H1 (cell line): Measurements from ENCODE around the gene PPWD1. TPM values are rescaled to one million over a fixed set of nuclear protein-coding genes. Genes with fewer than 3 reads are reported as not detected.

Experiments used
- CTCF ChIA-PET: fragments of 300-600 bp; sonication (Branson Sonifier 250); formaldehyde crosslinking; loops from one replicate; lab custom pipeline; 2021; ENCODE audit not compliant: partially characterized antibody; lab: Charles Lee
- POLR2A ChIA-PET: fragments of 300-600 bp; sonication (Branson Sonifier 250); formaldehyde crosslinking; loops from one replicate; lab custom pipeline; 2021; ENCODE audit warnings: inconsistent platforms; ENCODE audit not compliant: partially characterized antibody; lab: Charles Lee
- DNase-seq, 2 experiments: peaks; one replicate each; pipeline versions ENCODE4 v3.0.0 to v3.0.0-alpha.2; 2010 to 2022; ENCODE audit warnings: low spot score in 2 of 2, low read depth in 1 of 2, mixed read lengths in 1 of 2
- FAIRE-seq: peaks from 2 replicates; lab custom pipeline; 2011; peaks lifted over from hg19 to GRCh38; lab: Jason Lieb, UNC
- H2AFZ ChIP-seq: 2 replicates; pipeline ENCODE4 v1.8.1; 2012; ENCODE audit warnings: low read length, inconsistent platforms
- H2AK5ac ChIP-seq: 2 replicates; pipeline ENCODE4 v1.6.1; 2013; ENCODE audit warnings: low read depth, low read length
- H2BK120ac ChIP-seq: replicated peaks from 2 replicates; pipeline ENCODE3; 2013; ENCODE audit warnings: low read depth, low read length, inconsistent platforms
- H2BK12ac ChIP-seq: 2 replicates; pipeline ENCODE4 v1.6.1; 2013; ENCODE audit warnings: low read depth, low read length
- H2BK15ac ChIP-seq: 2 replicates; pipeline ENCODE4 v1.6.1; 2013; ENCODE audit warnings: low read length
- H2BK20ac ChIP-seq: 2 replicates; pipeline ENCODE4 v1.6.1; 2013; ENCODE audit warnings: low read length
- H2BK5ac ChIP-seq: 2 replicates; pipeline ENCODE4 v1.6.1; 2013; ENCODE audit warnings: low read depth, low read length
- H3K14ac ChIP-seq: 2 replicates; pipeline ENCODE4 v1.6.1; 2013; ENCODE audit warnings: inconsistent platforms; ENCODE audit not compliant: insufficient read length
- H3K18ac ChIP-seq: 2 replicates; pipeline ENCODE4 v1.6.1; 2013; ENCODE audit warnings: low read length; ENCODE audit errors: extremely low read depth
- H3K23ac ChIP-seq: 2 replicates; pipeline ENCODE4 v1.6.1; 2013; ENCODE audit warnings: inconsistent platforms; ENCODE audit not compliant: insufficient read length
- H3K23me2 ChIP-seq: 2 replicates; pipeline ENCODE4 v1.6.1; 2013; ENCODE audit warnings: low read depth, low read length
- H3K27ac ChIP-seq: 2 replicates; pipeline ENCODE4 v1.6.1; 2011; ENCODE audit warnings: low read depth, low read length, inconsistent platforms
- H3K27me3 ChIP-seq, 4 experiments: replicated peaks in 1 of 4; 1 replicate in 1 of 4; 2 replicates in 3 of 4; pipeline versions ENCODE4 v1.6.1 to v1.8.1; 2011 to 2013; ENCODE audit warnings: low read length in 3 of 4, mild to moderate bottlenecking in 3 of 4, inconsistent platforms in 2 of 4, mixed read lengths in 2 of 4, moderate library complexity in 1 of 4; ENCODE audit not compliant: control insufficient read depth in 3 of 4, insufficient read depth in 3 of 4; ENCODE audit errors: extremely low read depth in 1 of 4
- H3K36me3 ChIP-seq, 4 experiments: 2 replicates each; pipeline versions ENCODE4 v1.6.1 to v1.8.1; 2011 to 2013; ENCODE audit warnings: mild to moderate bottlenecking in 4 of 4, low read length in 3 of 4, moderate library complexity in 2 of 4, control low read depth in 1 of 4, inconsistent platforms in 1 of 4; ENCODE audit not compliant: insufficient read depth in 4 of 4, control insufficient read depth in 2 of 4
- H3K4ac ChIP-seq: replicated peaks from 2 replicates; pipeline ENCODE3; 2013; ENCODE audit warnings: low read length, low read depth, mixed read lengths, inconsistent platforms; ENCODE audit not compliant: insufficient read length
- H3K4me1 ChIP-seq, 4 experiments: replicated peaks in 1 of 4; 1 replicate in 1 of 4; 2 replicates in 3 of 4; pipeline versions ENCODE4 v1.6.1 to v1.8.1; 2011 to 2013; ENCODE audit warnings: low read length in 3 of 4, inconsistent platforms in 2 of 4, mixed read lengths in 1 of 4; ENCODE audit not compliant: insufficient read depth in 4 of 4, control insufficient read depth in 3 of 4
- H3K4me2 ChIP-seq, 2 experiments: 2 replicates each; pipeline versions ENCODE4 v1.6.1 to v1.8.1; 2011 to 2013; ENCODE audit warnings: low read depth in 2 of 2, low read length in 2 of 2, control low read depth in 1 of 2, inconsistent platforms in 1 of 2, mild to moderate bottlenecking in 1 of 2; ENCODE audit not compliant: insufficient read depth in 1 of 2
- H3K4me3 ChIP-seq, 4 experiments: fragments of 200-600, 300-600 bp in 1 of 4; sonication (generic), shearing (Covaris generic), sonication (Bioruptor Twin) in 1 of 4; 2 replicates each; pipeline versions ENCODE4 v1.5.1 to v1.8.1; 2011 to 2016; ENCODE audit warnings: low read length in 4 of 4, low read depth in 3 of 4, control low read depth in 2 of 4, inconsistent platforms in 2 of 4, mild to moderate bottlenecking in 2 of 4, mixed read lengths in 1 of 4, moderate library complexity in 1 of 4; ENCODE audit not compliant: insufficient read depth in 2 of 4; ENCODE audit errors: extremely low read depth in 1 of 4
- H3K56ac ChIP-seq: replicated peaks from 2 replicates; pipeline ENCODE3; 2013; ENCODE audit warnings: low read depth, mild to moderate bottlenecking, mixed read lengths, low read length, inconsistent platforms; ENCODE audit not compliant: insufficient read length
- H3K79me1 ChIP-seq: 2 replicates; pipeline ENCODE4 v1.6.1; 2013; ENCODE audit warnings: low read depth, low read length, control low read depth
- H3K79me2 ChIP-seq, 2 experiments: 2 replicates each; pipeline versions ENCODE4 v1.6.1 to v1.8.1; 2012 to 2013; ENCODE audit warnings: low read length in 2 of 2, mild to moderate bottlenecking in 2 of 2, inconsistent platforms in 1 of 2; ENCODE audit not compliant: insufficient read depth in 2 of 2, control insufficient read depth in 1 of 2
- H3K9ac ChIP-seq, 4 experiments: replicated peaks in 1 of 4; 1 replicate in 1 of 4; 2 replicates in 3 of 4; pipeline versions ENCODE4 v1.6.1 to v1.8.1; 2011 to 2013; ENCODE audit warnings: low read depth in 3 of 4, low read length in 3 of 4, control low read depth in 2 of 4, mild to moderate bottlenecking in 2 of 4, moderate library complexity in 2 of 4, inconsistent platforms in 1 of 4; ENCODE audit errors: extremely low read depth in 1 of 4
- H3K9me3 ChIP-seq, 2 experiments: 2 replicates each; pipeline versions ENCODE4 v1.6.1 to v1.8.1; 2012 to 2013; ENCODE audit warnings: mild to moderate bottlenecking in 2 of 2, moderate library complexity in 2 of 2, control low read depth in 1 of 2, inconsistent platforms in 1 of 2, low read depth in 1 of 2, low read length in 1 of 2, mixed read lengths in 1 of 2; ENCODE audit not compliant: insufficient read depth in 2 of 2
- H4K20me1 ChIP-seq, 2 experiments: replicated peaks in 1 of 2; 2 replicates each; pipeline versions ENCODE3 to v1.8.1; 2011 to 2013; ENCODE audit warnings: inconsistent platforms in 2 of 2, low read length in 2 of 2, mild to moderate bottlenecking in 1 of 2; ENCODE audit not compliant: insufficient read depth in 2 of 2, control insufficient read depth in 1 of 2
- H4K5ac ChIP-seq: 2 replicates; pipeline ENCODE4 v1.6.1; 2013; ENCODE audit warnings: low read length, low read depth, mixed read lengths, inconsistent platforms; ENCODE audit not compliant: insufficient read length
- H4K8ac ChIP-seq: 2 replicates; pipeline ENCODE4 v1.8.0; 2013; ENCODE audit warnings: mild to moderate bottlenecking, moderate library complexity, low read length, inconsistent platforms; ENCODE audit not compliant: insufficient read depth; ENCODE audit errors: extremely low read depth
- H4K91ac ChIP-seq: replicated peaks from 2 replicates; pipeline ENCODE3; 2013; ENCODE audit warnings: low read length, mixed read lengths, inconsistent platforms; ENCODE audit not compliant: insufficient read length
- ATF3 ChIP-seq: IDR thresholded peaks from 2 replicates; pipeline ENCODE4 v1.6.1; 2011; ENCODE audit warnings: low read depth, mild to moderate bottlenecking, low read length; ENCODE audit not compliant: insufficient read depth
- BCL11A ChIP-seq, 2 experiments: IDR thresholded peaks; one replicate each; pipeline ENCODE4 v1.6.1; 2011; ENCODE audit warnings: low read depth in 2 of 2, low read length in 2 of 2, mild to moderate bottlenecking in 2 of 2
- CEBPB ChIP-seq: IDR thresholded peaks from 2 replicates; pipeline ENCODE4 v1.6.1; 2012; ENCODE audit warnings: low read depth, low read length
- CTBP2 ChIP-seq: IDR thresholded peaks from 2 replicates; pipeline ENCODE4 v1.7.0; 2011; ENCODE audit warnings: borderline replicate concordance, mild to moderate bottlenecking, moderate library complexity, mixed read lengths, low read length; ENCODE audit not compliant: insufficient read depth, insufficient read length
- EGR1 ChIP-seq: IDR thresholded peaks from 2 replicates; pipeline ENCODE4 v1.6.1; 2011; ENCODE audit warnings: low read depth, low read length, borderline replicate concordance
- KDM5A ChIP-seq: fragments of 200-600 bp; IDR thresholded peaks from 2 replicates; pipeline ENCODE4 v1.7.1; 2012; ENCODE audit warnings: mild to moderate bottlenecking, low read length, inconsistent platforms, mixed read lengths
- MAX ChIP-seq: IDR thresholded peaks from 2 replicates; pipeline ENCODE4 v1.6.1; 2012; ENCODE audit warnings: inconsistent platforms
- RFX5 ChIP-seq: IDR thresholded peaks from 2 replicates; pipeline ENCODE4 v1.6.1; 2011; ENCODE audit warnings: low read depth, low read length, improper control_type of control experiment, borderline replicate concordance
- RNF2 ChIP-seq: fragments of 200-900, 300-1000 bp; sonication (generic); IDR thresholded peaks from 2 replicates; pipeline ENCODE4 v1.7.1; 2016; ENCODE audit warnings: borderline replicate concordance, low read depth, mild to moderate bottlenecking, antibody characterized with exemption, low read length; ENCODE audit not compliant: poor library complexity, severe bottlenecking; ENCODE audit errors: missing control alignments
- SIN3A ChIP-seq, 2 experiments: IDR thresholded peaks in 1 of 2; conservative IDR thresholded peaks in 1 of 2; 2 replicates each; pipeline ENCODE4 v1.6.1; 2011 to 2012; ENCODE audit warnings: low read length in 2 of 2, improper control_type of control experiment in 1 of 2, low read depth in 1 of 2, mild to moderate bottlenecking in 1 of 2
- SIRT6 ChIP-seq: IDR thresholded peaks from one replicate; pipeline ENCODE4 v1.7.1; 2012; ENCODE audit warnings: low read length, inconsistent platforms
- SP1 ChIP-seq: IDR thresholded peaks from 2 replicates; pipeline ENCODE4 v1.6.1; 2011; ENCODE audit warnings: low read depth, low read length
- WGBS, 2 experiments: shearing (Covaris generic) in 1 of 2; methylation state at CpG; one replicate each; pipeline versions ENCODE4 v1.1.6 to v1.1.7; 2013 to 2015; ENCODE audit warnings: low lambda C conversion rate in 2 of 2, mixed read lengths in 2 of 2, inconsistent platforms in 1 of 2, low coverage in 1 of 2, missing lambda C conversion rate in 1 of 2; ENCODE audit not compliant: insufficient replicate concordance in 2 of 2, insufficient coverage in 1 of 2, insufficient read length in 1 of 2; ENCODE audit errors: extremely low coverage in 1 of 2, missing lambda C conversion rate in 1 of 2; 5-methylcytosine and 5-hydroxymethylcytosine counted together
- polyA plus RNA-seq, 7 experiments: library from polyadenylated mRNA; depleted of rRNA in 3 of 7; stranded (reverse) in 5 of 7; unstranded in 2 of 7; fragments of >200 nt in 5 of 7; fragments of 200-250 nt in 2 of 7; gene quantifications; 1 replicate in 5 of 7; 2 replicates in 1 of 7; 4 replicates in 1 of 7; pipeline versions ENCODE4 v1.2.1 to v1.2.3, GENCODE V29; 2011 to 2013; ENCODE audit warnings: missing spikeins in 2 of 7, mixed read lengths in 2 of 7
- total RNA-seq: library from RNA; stranded (reverse); fragmentation: NEBNext Ultra II Directional; extraction: Animal tissue kit (Norgen Biotek cat#: 25700); gene quantifications from 2 replicates; pipeline ENCODE4 v1.2.1, GENCODE V29; 2021

Gene PPWD1
- total and polyA plus RNA-seq, 2 of the 8 experiments (the other 6 are each of a cell fraction or from before 2014, with no cell fraction given): 5.0 to 35.7 TPM

- no peak overlapping the region for H2BK120ac ChIP-seq
- H4K8ac ChIP-seq: no peak overlapping the region; the same call in 1 of the 2 replicates
- H3K27ac ChIP-seq: no peak overlapping the region
- no peaks in the 10 kb centered on the region for H3K23me2 ChIP-seq
- no peak overlapping the region for H3K9ac ChIP-seq
- no peak overlapping the region for H3K4ac ChIP-seq
- 0 out of 4 replicates have a peak, but pooled peaks cover 0 to 4% of the 10 kb centered on the region in 2 experiments for H3K79me2 ChIP-seq
- H4K20me1 ChIP-seq: no peaks in the 10 kb centered on the region
- H3K27me3 ChIP-seq: peaks cover 0 to 2% (median 0%) of the 10 kb centered on the region in 4 experiments; a peak in 1 of 7 replicates
- H3K56ac ChIP-seq: no peak overlapping the region
- H2AFZ ChIP-seq: no peak overlapping the region
- no peak overlapping the region for H4K5ac ChIP-seq
- no peak overlapping the region for H2BK12ac ChIP-seq
- DNase-seq (no peak), FAIRE-seq (no peak)
- no peak overlapping the region for H4K91ac ChIP-seq
- H2AK5ac ChIP-seq: no peak overlapping the region
- H3K79me1 ChIP-seq: no peaks in the 10 kb centered on the region
- 84% methylated on average over 3 of the region's 3 CpGs; no CpG with 5 or more reads in 1 of the 2 experiments for WGBS, 2 experiments
- no peak overlapping the region for H2BK15ac ChIP-seq
- ChIA-PET CTCF (no interaction called here), POLR2A (interaction anchor here (1.1 to 1.2 kb wide), 3 partner anchors 10 to 48 kb away, joined by 3 to 4 read pairs (median 3); partner anchors contain the start of genes CENPK and PPWD1)
- no peak overlapping the region for H3K4me2 ChIP-seq
- no peak overlapping the region for H3K18ac ChIP-seq
- H3K36me3 ChIP-seq: peaks cover 0 to 34% (median 16%) of the 10 kb centered on the region in 4 experiments; a peak in 4 of 8 replicates
- no peak overlapping the region for H2BK20ac ChIP-seq
- H3K4me1 ChIP-seq: no peaks in the 10 kb centered on the region
- H3K9me3 ChIP-seq: no peaks in the 10 kb centered on the region
- H3K14ac ChIP-seq: no peak overlapping the region
- H3K4me3 ChIP-seq: no peak overlapping the region
- H2BK5ac ChIP-seq: no peak overlapping the region
- no peak overlapping the region for H3K23ac ChIP-seq
- TF ChIP-seq BCL11A (IDR thresholded peaks at IDR 0.05; ENCODE audit: low read depth in 2 of 2, low read length in 2 of 2) (no peak), SIN3A (conservative IDR thresholded peaks at IDR 0.05 in 1 of 2, IDR thresholded peaks at IDR 0.05 in 1 of 2; ENCODE audit: low read depth in 1 of 2, low read length in 2 of 2) (no peak), SIRT6 (no peak), KDM5A (no peak), CEBPB (no peak), MAX (no peak), EGR1 (no peak), SP1 (no peak), RNF2 (no peak), RFX5 (no peak), CTBP2 (no peak), ATF3 (no peak)
Observed at GRCh38 chr5:65611524-65611923, 48.4 kb downstream of the PPWD1 start.
